HG03175 (cell line): ENCODE data around the gene ZNF189.
A peak's percentile ranks its signal among the peaks of the same experiment; 100 is the strongest.

ENCODE experiments used
- ATAC-seq: cut with Tn5 transposase; IDR thresholded peaks from one replicate; pipeline ENCODE4 v1.9.1; 2021; ENCODE audit warnings: mild to moderate bottlenecking, moderate library complexity; ENCODE audit not compliant: unreplicated experiment

Gene ZNF189

GRCh38 chr9:101398068-101398929 lies at the start of gene ZNF189, which contains the start of gene MRPL50:
Gene ZNF189, plus strand, starts transcription at chr9:101398851. Its CDS starts 306 bp downstream, at chr9:101399157.
Gene MRPL50, minus strand, starts transcription at chr9:101398618. Its CDS starts 26 bp downstream, at chr9:101398592.
- ATAC-seq: peak; percentile 98

GRCh38 chr9:101350285-101350684 lies 48.4 kb upstream of the ZNF189 start:
- no peak for ATAC-seq

GRCh38 chr9:101352892-101353463 lies 45.7 kb upstream of the ZNF189 start:
- no peak for ATAC-seq

- no peak for ATAC-seq
Observed at GRCh38 chr9:101353683-101354082, 45.0 kb upstream of the ZNF189 start.

- no peak for ATAC-seq
Observed at GRCh38 chr9:101354143-101354764, 44.4 kb upstream of the ZNF189 start.

- no peak for ATAC-seq
Observed at GRCh38 chr9:101354765-101355708, 43.6 kb upstream of the ZNF189 start.

GRCh38 chr9:101356619-101357018 lies 42.0 kb upstream of the ZNF189 start:
- no peak for ATAC-seq

GRCh38 chr9:101359679-101360078 lies 39.0 kb upstream of the ZNF189 start:
- no peak for ATAC-seq

GRCh38 chr9:101360647-101361046 lies 38.0 kb upstream of the ZNF189 start:
- ATAC-seq: no peak

GRCh38 chr9:101362450-101362849 lies 36.2 kb upstream of the ZNF189 start:
- no peak for ATAC-seq

GRCh38 chr9:101365181-101365580 lies 33.5 kb upstream of the ZNF189 start:
- no peak for ATAC-seq

- ATAC-seq: no peak
Observed at GRCh38 chr9:101366038-101366756, 32.5 kb upstream of the ZNF189 start.

GRCh38 chr9:101367323-101367722 lies 31.3 kb upstream of the ZNF189 start:
- no peak for ATAC-seq

GRCh38 chr9:101369286-101369685 lies 29.4 kb upstream of the ZNF189 start:
- ATAC-seq: no peak

- ATAC-seq: no peak
Observed at GRCh38 chr9:101369884-101370531, 28.6 kb upstream of the ZNF189 start.

- no peak for ATAC-seq
Observed at GRCh38 chr9:101371813-101372212, 26.8 kb upstream of the ZNF189 start.

GRCh38 chr9:101372327-101373118 lies 26.1 kb upstream of the ZNF189 start:
- ATAC-seq: no peak

GRCh38 chr9:101375546-101375945 lies 23.1 kb upstream of the ZNF189 start:
- ATAC-seq: no peak
